IPS-NIHi11 (cell line): ENCODE data around the gene ARMC7.
"Not testable (repeated sequence)": the region's sequence is repeated elsewhere in the genome, so short reads cannot be mapped to it uniquely, and the experiment has no call there.

Experiments used
- DNase-seq: peaks from one replicate; pipeline ENCODE4 v3.0.0; 2012; ENCODE audit warnings: mixed read lengths, low spot score

Gene ARMC7

GRCh38 chr17:75102385-75102821, 7.4 kb upstream of the ARMC7 start:
- no peak for DNase-seq

- no peak for DNase-seq
Measured at GRCh38 chr17:75103601-75104554, 5.9 kb upstream of the ARMC7 start.

GRCh38 chr17:75105126-75106080, 4.4 kb upstream of the ARMC7 start:
- peak; percentile 85 for DNase-seq

- no peak for DNase-seq
Measured at GRCh38 chr17:75108193-75108592, 1.6 kb upstream of the ARMC7 start.

GRCh38 chr17:75109046-75109406, 743 bp upstream of the ARMC7 start:
- peak; percentile 48 for DNase-seq

- no peak for DNase-seq
Measured at GRCh38 chr17:75110234-75110937, 617 bp downstream of the ARMC7 start.

GRCh38 chr17:75111777-75112335, 2.1 kb downstream of the ARMC7 start:
- DNase-seq, result no peak

- peak; percentile 89 for DNase-seq
Measured at GRCh38 chr17:75113798-75114551, 4.2 kb downstream of the ARMC7 start.

- DNase-seq, result no peak
Measured at GRCh38 chr17:75114552-75115314, 5.0 kb downstream of the ARMC7 start.

- no peak for DNase-seq
Measured at GRCh38 chr17:75115555-75115954, 5.8 kb downstream of the ARMC7 start.

- DNase-seq, result no peak
Measured at GRCh38 chr17:75116737-75117136, 7.0 kb downstream of the ARMC7 start.

- no peak for DNase-seq
Measured at GRCh38 chr17:75118307-75118706, 8.5 kb downstream of the ARMC7 start.

- DNase-seq, result peak; percentile 23
Measured at GRCh38 chr17:75124041-75124818, 14.5 kb downstream of the ARMC7 start.

GRCh38 chr17:75124819-75125162, 15.0 kb downstream of the ARMC7 start:
- no peak for DNase-seq

- DNase-seq, result peak; percentile 33
Measured at GRCh38 chr17:75125984-75126383, 16.2 kb downstream of the ARMC7 start.

- no peak for DNase-seq
Measured at GRCh38 chr17:75126954-75127353, 17.2 kb downstream of the ARMC7 start.

GRCh38 chr17:75127936-75128335, 18.2 kb downstream of the ARMC7 start:
- not testable (repeated sequence) for DNase-seq

GRCh38 chr17:75128694-75129505, 19.1 kb downstream of the ARMC7 start:
- DNase-seq, result no peak

- no peak for DNase-seq
Measured at GRCh38 chr17:75129576-75129975, 19.8 kb downstream of the ARMC7 start.
